Measurements from ENCODE around the gene GABBR1.

- TF ChIP-seq CTCF (IDR thresholded peaks at IDR 0.05) = no peak
- no peak for TF ChIP-seq POLR2A (IDR thresholded peaks at IDR 0.05)
- TF ChIP-seq POLR2AphosphoS5 (IDR thresholded peaks at IDR 0.05) = no peak
Observed at GRCh38 chr6:29671026-29671425, 38.0 kb upstream of the GABBR1 start.
